Cardiac fibroblast (primary cell): Measurements from ENCODE around the gene CPNE5.
A peak's percentile ranks its signal among the peaks of the same experiment; 100 is the strongest.

Source experiments
- DNase-seq, 2 donors: peaks; one replicate each; pipeline versions ENCODE4 v3.0.0 to v3.0.0-alpha.2; 2010; ENCODE audit warnings: low read depth in 2 of 2
- H3K4me3 ChIP-seq, 2 donors: replicated peaks in 1 of 2; 1 replicate in 1 of 2; 2 replicates in 1 of 2; pipeline ENCODE4 v1.5.1; 2011; ENCODE audit warnings: low read depth in 2 of 2, low read length in 2 of 2, mild to moderate bottlenecking in 2 of 2, moderate library complexity in 1 of 2
- TF ChIP-seq, protein P1 (sequence below): IDR thresholded peaks from one replicate; pipeline ENCODE4 v1.5.1; 2011; ENCODE audit warnings: low read depth, mild to moderate bottlenecking, low read length, inconsistent platforms

CPNE5 gene

DNA sequence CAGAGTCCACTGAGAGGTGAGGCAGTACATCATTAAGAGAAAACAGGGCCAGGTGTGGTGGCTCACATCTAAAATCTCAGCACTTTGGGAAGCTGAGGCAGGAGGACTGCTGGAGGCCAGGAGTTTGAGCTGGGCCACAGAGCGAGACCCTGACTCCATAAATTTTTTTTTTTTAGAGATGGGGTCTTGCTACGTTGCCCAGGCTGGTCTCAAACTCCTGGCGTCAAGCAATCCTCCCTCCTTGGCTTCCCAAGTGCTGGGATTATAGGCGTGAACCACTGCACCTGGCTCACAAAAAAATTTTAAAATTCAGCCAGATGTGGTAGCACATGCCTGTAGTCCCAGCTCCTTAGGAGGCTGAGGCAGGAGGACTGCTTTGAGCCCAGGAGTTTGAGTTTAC lies 18.1 kb upstream of the CPNE5 start:
- DNase-seq = no peak
- H3K4me3 ChIP-seq = no peak overlapping the region
- TF ChIP-seq, protein P1, sequence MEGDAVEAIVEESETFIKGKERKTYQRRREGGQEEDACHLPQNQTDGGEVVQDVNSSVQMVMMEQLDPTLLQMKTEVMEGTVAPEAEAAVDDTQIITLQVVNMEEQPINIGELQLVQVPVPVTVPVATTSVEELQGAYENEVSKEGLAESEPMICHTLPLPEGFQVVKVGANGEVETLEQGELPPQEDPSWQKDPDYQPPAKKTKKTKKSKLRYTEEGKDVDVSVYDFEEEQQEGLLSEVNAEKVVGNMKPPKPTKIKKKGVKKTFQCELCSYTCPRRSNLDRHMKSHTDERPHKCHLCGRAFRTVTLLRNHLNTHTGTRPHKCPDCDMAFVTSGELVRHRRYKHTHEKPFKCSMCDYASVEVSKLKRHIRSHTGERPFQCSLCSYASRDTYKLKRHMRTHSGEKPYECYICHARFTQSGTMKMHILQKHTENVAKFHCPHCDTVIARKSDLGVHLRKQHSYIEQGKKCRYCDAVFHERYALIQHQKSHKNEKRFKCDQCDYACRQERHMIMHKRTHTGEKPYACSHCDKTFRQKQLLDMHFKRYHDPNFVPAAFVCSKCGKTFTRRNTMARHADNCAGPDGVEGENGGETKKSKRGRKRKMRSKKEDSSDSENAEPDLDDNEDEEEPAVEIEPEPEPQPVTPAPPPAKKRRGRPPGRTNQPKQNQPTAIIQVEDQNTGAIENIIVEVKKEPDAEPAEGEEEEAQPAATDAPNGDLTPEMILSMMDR = no peak

DNA sequence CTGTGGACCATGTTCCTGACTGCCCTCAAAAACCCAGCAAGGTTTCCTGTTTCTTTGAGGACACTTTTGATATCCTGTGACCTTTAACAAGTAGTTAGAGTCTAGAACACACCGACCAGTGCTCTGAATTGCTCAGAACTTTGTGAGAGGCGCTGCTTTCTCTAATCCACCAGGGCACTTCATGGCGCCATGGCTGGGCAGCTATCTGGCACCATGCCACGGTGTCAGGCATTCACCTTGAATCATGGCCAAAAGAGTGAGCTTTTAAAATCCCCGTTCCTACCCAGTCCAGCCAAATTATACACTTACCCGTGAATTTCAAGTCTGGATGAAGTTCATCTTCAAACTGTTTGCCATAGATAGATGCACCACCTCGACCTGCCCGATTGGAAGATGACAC lies 17.0 kb upstream of the CPNE5 start:
- no peak overlapping the region for H3K4me3 ChIP-seq
- DNase-seq = no peak

DNA sequence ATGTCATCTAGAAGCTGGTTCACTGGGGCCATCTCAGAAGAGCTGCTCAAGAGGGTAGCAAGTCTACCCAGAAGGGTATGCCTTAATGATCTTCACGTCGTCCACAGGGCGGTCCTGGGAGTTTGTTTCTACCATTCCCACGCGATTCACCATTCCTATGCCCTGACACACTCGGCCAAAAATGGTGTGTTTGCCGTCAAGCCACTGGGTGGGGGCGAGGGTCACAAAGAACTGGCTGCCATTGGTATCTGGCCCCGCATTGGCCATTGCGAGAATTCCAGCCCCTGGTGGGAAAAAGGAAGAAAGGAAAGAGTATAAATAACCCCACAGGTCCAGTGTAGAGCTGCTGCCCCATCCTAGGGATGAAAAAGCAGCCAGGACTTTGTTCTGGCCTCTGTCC lies 16.5 kb upstream of the CPNE5 start:
- no peak overlapping the region for H3K4me3 ChIP-seq
- TF ChIP-seq, protein P1 = no peak
- no peak for DNase-seq

More for the DNA sequence above, 17.0 kb upstream of the CPNE5 start:
- TF ChIP-seq, protein P1 = no peak

DNA sequence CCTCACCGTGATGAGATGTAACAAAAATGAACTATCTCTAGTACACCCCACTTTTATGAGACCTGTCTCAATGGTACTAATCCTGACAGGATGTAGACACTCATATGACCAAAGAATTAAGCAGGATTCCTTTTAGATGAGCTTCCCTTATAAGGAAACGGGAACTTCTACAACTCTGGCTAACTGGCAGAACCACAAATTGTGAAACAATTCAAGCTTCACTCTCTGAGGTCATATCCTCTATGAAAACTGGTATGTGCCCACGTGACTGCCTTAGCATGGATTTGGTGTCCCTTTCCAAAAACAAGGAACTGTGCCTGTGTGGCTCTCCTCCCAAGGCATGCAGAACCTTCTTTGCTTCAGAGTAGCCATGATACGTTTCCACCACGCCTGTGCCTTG lies 14.1 kb upstream of the CPNE5 start:
- H3K4me3 ChIP-seq = no peak overlapping the region
- TF ChIP-seq, protein P1 = no peak
- DNase-seq = peak; percentile 93 to 97

DNA sequence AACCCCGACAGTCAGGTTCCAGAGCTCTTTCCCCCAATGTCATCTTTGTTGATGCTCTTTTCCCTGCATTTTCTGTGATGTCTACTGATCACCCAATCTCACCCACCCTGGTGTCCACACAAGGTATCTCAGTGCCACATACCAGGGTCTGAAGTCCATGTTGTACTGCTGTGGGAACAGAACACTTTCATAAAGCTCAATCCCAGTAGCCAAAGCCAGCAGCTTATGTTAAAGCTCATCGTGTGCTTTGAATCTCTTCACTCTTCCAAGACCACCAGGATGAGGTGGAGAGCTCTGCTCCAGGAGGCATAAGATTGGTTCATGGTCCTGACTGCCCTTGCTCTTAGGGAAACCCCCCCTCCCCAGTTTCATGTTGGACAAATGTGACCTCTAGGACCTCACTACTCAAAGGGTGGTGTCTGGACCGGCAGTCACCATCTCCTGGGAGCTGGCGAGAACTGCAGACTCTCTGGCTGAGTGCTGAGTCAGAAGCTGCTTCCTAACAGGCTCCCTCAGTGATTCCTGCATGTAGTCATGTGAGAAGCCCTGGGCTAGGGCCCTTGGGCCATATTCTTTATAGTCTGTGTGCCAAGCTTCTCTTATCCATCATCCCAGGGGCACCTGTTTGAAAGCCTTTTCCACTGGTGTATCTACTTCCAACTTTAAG lies 13.4 kb upstream of the CPNE5 start:
- peak; percentile 77 to 91 for DNase-seq
- TF ChIP-seq, protein P1 = peak; percentile 16
- H3K4me3 ChIP-seq = no peak overlapping the region

DNA sequence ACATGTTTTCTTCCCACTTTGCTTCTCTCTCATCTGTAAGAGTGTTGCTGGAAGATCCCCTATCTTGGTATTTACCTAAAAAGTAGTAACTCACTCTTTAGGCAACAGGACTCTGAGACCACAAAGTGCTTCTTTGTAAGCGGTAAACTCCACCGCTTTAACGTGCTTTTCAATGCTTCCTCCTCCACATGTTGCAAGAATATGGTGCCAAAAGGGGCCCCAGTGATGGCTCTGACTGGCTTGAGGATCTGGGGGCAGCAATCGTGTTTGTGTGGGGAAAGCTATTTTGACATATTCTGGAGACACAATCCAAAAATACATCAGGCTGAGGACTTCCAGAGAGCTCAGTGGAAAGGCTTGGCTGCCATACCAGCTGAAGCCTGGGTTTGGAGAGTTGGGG lies 12.4 kb upstream of the CPNE5 start:
- H3K4me3 ChIP-seq = no peak overlapping the region
- TF ChIP-seq, protein P1 = no peak
- DNase-seq = peak; percentile 31 to 65

DNA sequence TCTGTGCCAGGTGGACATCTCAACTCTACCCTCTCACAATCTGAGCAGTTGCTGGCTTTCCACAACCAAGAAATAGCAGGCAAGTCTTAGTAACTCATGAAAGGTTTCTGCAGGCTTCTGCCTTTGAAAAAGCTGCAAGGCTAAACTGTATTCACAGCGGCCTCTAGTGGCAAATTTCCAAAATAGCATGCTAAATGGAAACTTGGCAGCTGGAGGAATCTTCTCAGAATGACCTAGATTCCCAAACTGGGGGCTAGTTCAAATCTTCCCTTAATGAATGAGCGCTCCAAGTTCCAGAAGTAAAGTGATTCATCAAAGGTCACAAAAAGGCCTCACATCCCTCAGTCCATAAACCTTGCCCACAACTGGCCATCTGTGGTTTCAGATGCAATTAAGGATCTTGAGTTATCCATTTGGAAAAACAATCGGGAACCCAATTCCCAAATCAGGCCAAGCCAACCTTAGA lies 11.9 kb upstream of the CPNE5 start:
- no peak overlapping the region for H3K4me3 ChIP-seq
- TF ChIP-seq, protein P1 = peak; percentile 77
- DNase-seq = peak; percentile 91 to 92
